K562 (cell line): Measurements from ENCODE around the gene RAB39B.

Experiments
- CBX8 ChIP-seq: fragments of 200-600 bp; sonication (generic); IDR thresholded peaks from 2 replicates; pipeline ENCODE4 v1.6.1; 2012; ENCODE audit warnings: borderline replicate concordance, mixed run types, low read depth, mild to moderate bottlenecking, moderate library complexity, mixed read lengths, low read length, control low read depth, inconsistent platforms; ENCODE audit not compliant: poor library complexity, severe bottlenecking; ENCODE audit errors: extremely low read depth
- DPF2 ChIP-seq: fragments of 450-650 bp; IDR thresholded peaks from 2 replicates; pipeline ENCODE4 v1.6.1; 2016
- GABPA ChIP-seq: fragments of 200-800 bp; sonication (Bioruptor generic); conservative IDR thresholded peaks from 2 replicates; pipeline ENCODE4 v1.6.1; 2016; ENCODE audit warnings: low read depth, missing genetic modification characterization, missing compliant biosample characterization
- POLR2H ChIP-seq: IDR thresholded peaks from 2 replicates; pipeline ENCODE4 v1.6.1; 2016; ENCODE audit warnings: missing genetic modification characterization, low read depth, mild to moderate bottlenecking, control low read depth, missing compliant biosample characterization, moderate library complexity

- TF ChIP-seq CBX8 (no peak), DPF2 (no peak), GABPA (no peak), POLR2H (no peak)
Observed at GRCh38 chrX:155251391-155251790, 12.9 kb downstream of the RAB39B start.
